ENCODE results near the gene GSX2.
"Not testable (repeated sequence)": the region's sequence is repeated elsewhere in the genome, so short reads cannot be mapped to it uniquely, and the experiment has no call there.

The GSX2 gene

DNA sequence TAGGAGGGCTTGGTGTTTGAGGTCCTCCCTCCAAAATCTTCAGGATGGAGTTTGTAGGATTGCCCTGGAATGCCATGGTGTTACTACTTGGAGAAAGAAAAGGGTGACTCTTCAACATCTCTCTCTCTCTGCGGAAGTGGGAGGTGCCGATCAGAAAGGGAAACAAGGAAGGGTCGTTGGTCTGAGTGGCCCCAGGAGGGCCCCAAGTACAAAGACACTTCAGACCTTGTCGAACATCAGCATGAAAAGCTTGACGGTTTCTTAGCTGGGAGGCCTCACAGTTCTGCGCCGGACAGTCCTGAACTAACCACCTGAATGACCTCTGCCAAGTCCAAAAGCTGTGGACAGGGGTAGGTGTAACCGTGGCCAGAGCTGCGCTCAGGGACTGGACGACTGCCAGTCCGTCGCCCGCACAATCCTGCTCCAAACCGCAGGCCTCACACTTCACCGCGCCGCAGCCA is 646 bp upstream of the GSX2 start:
- DNase-seq (ENCODE audit: low read depth, low spot score): no peak
- H3K4me3 ChIP-seq (ENCODE audit: low read length): no peak overlapping the region

DNA sequence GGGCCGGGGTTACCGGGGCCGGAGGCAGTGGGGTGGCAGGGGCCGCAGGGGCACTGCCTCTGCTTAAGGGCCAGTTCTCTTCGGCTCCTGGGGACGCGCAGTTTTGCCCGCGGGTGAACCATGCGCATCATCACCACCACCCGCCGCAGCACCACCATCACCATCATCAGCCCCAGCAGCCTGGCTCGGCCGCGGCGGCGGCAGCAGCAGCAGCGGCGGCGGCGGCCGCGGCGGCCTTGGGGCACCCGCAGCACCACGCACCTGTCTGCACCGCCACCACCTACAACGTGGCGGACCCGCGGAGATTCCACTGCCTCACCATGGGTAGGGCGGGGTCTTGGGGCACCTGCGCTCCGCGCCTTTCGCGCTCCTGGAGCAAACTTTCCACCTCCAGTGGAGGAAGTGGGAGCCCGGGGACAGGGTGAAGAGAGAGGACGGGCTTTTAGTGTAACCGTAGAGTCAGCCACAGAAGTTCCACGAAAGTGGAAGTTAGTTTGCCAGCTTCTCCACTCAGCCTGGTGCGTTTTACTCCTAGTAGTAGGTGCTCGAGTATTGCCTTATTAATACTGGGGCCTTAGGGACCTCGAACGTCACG is 729 bp downstream of the GSX2 start:
- H3K4me3 ChIP-seq (ENCODE audit: low read length): no peak overlapping the region
- DNase-seq (ENCODE audit: low read depth, low spot score): no peak

- no peak overlapping the region for H3K4me3 ChIP-seq (ENCODE audit: low read length)
These were observed 1.5 kb downstream of the GSX2 start for GRCh38 chr4:54101190-54102041.

GRCh38 chr4:54102531-54103106 is 2.7 kb downstream of the GSX2 start:
- no peak overlapping the region for H3K4me3 ChIP-seq (ENCODE audit: low read length)
- no peak for DNase-seq (ENCODE audit: low read depth, low spot score)

More at GRCh38 chr4:54101190-54102041, 1.5 kb downstream of the GSX2 start:
- no peak for DNase-seq (ENCODE audit: low read depth, low spot score)

DNA sequence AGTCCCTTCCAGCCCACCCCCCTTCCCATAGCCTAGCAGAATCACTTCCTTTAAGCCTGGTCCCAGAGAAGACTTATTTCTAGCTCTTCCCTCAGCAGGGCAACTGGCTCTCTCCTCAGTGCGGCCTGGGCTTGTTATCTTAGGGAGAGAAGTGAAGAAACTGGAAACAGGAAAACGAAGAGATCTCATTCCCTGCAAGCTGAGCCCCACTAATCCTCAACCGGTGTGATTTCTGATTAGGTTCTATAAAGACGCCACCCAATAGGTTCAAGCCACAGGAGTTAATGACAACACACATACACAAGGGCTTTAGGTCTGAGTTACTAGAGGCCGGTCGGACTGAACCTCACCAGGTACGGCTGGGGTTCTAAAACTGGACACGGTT is 3.2 kb downstream of the GSX2 start:
- H3K4me3 ChIP-seq (ENCODE audit: low read length): no peak overlapping the region
- DNase-seq (ENCODE audit: low read depth, low spot score): no peak

- no peak for DNase-seq (ENCODE audit: low read depth, low spot score)
- H3K4me3 ChIP-seq (ENCODE audit: low read length): no peak overlapping the region
These were observed 4.9 kb downstream of the GSX2 start for GRCh38 chr4:54104907-54105306.

DNA sequence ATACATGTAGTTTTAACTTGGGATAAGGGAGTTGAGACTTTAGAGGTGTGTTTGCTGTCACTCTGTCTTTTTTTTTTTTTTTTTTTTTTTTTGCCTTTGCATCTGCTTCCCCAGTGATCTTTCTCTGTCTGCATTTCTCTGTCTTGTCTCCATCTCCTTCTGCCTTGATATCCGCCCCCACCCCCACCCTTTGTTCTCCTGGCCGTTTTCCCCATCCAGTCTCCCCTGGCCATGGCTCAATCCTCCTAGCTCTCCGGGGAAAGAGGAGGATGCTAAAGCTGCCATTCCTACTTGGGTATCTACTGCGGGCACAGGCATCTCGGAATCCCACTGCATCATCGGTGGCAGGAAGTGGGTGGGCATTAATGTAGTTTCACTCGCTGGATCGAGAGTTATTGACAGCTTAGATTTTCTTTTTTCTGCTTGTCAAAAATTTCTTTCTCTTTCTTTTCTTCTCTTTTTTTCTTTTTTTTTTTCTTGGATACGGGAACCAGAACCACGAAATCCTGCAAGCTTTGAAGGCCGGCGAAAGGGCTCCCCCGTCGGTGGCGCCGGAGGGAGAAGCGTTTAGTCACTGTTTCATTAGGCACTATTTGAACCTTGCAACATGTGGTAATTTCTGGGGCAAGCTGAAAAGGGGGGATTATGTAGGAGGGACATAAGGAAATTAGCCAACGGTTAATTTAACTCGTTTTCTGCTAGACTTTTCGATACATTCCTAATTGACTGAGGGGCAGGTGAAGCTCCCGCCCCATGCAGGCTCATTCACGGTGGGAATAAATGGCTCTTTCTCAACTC is 8.2 kb downstream of the GSX2 start:
- H3K4me3 ChIP-seq (ENCODE audit: low read length): peak overlapping the region; percentile 45
- peak; percentile 9 for DNase-seq (ENCODE audit: low read depth, low spot score)

DNA sequence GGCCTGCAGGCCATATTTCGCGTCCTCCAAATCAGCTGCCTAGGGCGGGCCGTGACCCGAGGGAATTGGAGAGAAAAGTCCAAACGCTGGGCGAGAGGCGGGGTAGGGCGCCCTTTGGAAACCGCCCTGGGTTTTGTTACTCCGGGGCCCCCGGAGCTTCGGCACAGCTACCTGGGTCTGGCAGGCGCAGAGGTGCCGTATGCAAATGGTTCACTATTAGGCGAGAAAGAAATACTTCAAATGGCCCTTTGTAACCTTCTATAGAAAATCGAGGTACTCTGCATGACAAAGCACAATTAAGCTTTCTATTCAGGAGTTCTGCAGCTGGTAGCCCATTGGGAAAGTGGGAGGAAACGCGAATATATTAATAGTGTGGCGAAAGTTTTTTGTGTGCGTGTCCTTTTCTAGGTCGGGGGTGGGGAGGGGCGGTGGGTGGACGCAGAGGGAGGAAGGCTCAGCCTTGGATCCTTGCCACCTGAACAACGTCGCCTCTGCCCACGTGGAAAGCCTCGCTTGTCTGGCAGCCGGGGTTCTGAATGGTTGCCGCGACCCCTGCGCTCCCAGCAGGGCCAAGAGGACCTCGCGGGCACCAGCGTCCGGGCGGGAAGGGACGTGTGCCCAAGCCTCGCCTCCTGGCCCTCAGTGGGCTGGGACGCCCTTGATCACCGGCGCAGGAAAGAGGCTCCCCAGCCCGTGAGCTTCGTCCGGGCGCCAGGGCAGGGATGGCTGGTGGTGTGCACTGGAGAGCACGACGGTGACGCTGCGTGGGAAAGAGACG is 9.5 kb downstream of the GSX2 start:
- no peak for DNase-seq (ENCODE audit: low read depth, low spot score)
- no peak overlapping the region for H3K4me3 ChIP-seq (ENCODE audit: low read length)

DNA sequence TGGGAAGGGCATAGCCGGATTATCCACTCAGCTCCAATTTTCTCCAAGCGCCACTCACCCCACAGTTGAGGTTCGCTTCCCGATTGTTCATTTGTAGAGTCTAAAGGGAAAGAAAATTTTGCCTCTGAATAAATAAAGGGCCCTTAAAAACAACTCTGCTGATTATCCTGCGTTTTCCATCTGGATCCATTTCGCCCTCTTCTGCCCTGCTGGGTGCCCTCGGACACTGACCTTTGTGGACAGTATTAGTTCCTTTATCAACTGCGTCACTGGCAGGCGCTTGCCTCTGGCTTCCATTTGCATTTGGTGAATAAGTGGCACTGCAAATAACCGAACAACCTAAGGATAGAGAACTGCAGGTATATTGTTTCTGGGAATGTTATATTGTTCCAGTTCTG is 10.1 kb downstream of the GSX2 start:
- DNase-seq (ENCODE audit: low read depth, low spot score): no peak
- no peak overlapping the region for H3K4me3 ChIP-seq (ENCODE audit: low read length)

GRCh38 chr4:54113206-54113605 is 13.2 kb downstream of the GSX2 start:
- DNase-seq (ENCODE audit: low read depth, low spot score); H3K4me3 ChIP-seq (ENCODE audit: low read length): not testable (repeated sequence)

- H3K4me3 ChIP-seq (ENCODE audit: low read length); DNase-seq (ENCODE audit: low read depth, low spot score): not testable (repeated sequence)
These were observed 16.3 kb downstream of the GSX2 start for GRCh38 chr4:54116246-54116645.

GRCh38 chr4:54118850-54119589 is 19.1 kb downstream of the GSX2 start:
- no peak for DNase-seq (ENCODE audit: low read depth, low spot score)
- no peak overlapping the region for H3K4me3 ChIP-seq (ENCODE audit: low read length)

GRCh38 chr4:54120518-54120917 is 20.6 kb downstream of the GSX2 start:
- no peak for DNase-seq (ENCODE audit: low read depth, low spot score)

DNA sequence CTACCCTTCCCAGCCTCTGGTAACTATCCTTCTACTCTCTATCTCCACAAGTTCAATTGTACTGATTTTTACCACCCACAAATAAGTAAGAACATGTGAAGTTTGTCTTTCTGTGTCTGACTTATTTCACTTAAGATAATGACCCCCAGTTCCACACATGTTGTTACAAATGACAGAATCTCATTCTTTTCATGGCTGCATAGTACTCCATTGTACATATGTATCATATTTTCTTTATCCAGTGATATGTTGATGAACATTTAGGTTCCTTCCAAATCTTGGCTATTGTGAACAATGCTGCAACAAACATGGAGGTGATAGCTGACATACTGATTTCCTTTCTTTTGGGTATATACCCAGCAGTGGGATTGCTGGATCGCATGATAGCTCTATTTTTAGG is 27.7 kb downstream of the GSX2 start:
- DNase-seq (ENCODE audit: low read depth, low spot score): no peak
- H3K4me3 ChIP-seq (ENCODE audit: low read length): no peak overlapping the region

More at GRCh38 chr4:54120518-54120917, 20.6 kb downstream of the GSX2 start:
- no peak overlapping the region for H3K4me3 ChIP-seq (ENCODE audit: low read length)

DNA sequence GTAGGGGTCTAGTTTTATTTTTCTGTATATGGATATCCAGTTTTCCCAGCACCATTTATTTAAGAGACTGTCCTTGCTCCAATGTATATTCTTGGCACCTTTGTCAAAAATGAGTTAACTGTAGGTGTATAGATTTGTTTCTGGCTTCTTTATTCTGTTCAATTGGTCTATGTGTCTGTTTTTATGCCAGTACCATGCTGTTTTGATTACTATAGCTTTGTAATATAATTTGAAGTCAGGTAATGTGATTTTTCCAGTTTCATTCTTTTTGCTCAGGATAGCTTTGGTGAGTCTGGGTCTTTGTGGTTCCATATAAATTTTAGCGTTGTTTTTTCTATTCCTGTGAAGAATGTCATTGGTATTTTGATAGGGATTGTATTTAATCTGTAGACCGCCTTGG is 28.7 kb downstream of the GSX2 start:
- not testable (repeated sequence) for DNase-seq (ENCODE audit: low read depth, low spot score); H3K4me3 ChIP-seq (ENCODE audit: low read length)

DNA sequence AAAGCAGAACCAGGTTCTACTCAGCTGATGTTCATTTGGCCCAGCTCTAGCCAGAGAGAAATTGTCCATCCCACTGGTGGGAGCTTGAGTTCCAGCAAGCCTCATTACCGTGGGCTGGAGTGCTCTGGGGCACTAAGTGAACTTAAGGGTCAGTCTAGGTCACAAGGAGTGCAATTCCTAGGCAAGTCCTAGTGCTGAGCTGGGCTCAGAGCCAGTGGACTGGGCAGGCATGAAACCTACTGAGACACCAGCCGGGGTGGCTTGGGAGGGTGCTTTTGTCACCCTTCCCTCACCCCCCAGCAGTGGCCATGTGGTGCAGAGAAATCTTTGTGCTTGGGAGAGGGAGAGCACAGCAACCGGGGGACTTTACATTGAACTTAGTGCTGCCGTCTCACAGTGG is 39.4 kb downstream of the GSX2 start:
- DNase-seq (ENCODE audit: low read depth, low spot score): no peak
- H3K4me3 ChIP-seq (ENCODE audit: low read length): no peak overlapping the region

DNA sequence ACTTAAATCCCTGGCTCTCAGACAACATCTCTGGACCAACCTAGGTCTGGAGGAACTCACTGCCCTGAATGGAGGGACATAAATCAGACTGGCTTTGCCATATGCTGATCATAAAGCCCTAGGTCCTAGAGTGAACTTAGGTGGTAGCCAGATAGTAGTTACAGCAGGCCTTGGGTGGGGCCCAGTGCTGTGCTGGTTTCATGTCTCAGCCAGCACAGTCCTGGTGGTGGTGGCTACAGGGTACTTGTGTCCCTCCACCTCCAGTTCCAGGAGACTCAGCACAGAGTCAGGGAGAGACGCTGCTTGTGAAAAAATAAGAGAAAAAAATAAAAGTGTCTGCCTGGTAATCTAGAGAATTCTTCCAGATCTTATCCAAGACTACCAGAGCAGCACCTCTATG is 40.3 kb downstream of the GSX2 start:
- H3K4me3 ChIP-seq (ENCODE audit: low read length): no peak overlapping the region

GRCh38 chr4:54144199-54144598 is 44.2 kb downstream of the GSX2 start:
- no peak overlapping the region for H3K4me3 ChIP-seq (ENCODE audit: low read length)
- peak; percentile 86 for DNase-seq (ENCODE audit: low read depth, low spot score)

More for the DNA sequence above, 40.3 kb downstream of the GSX2 start:
- DNase-seq (ENCODE audit: low read depth, low spot score): no peak

Measured in Jurkat, Clone E6-1 (cell line).